IMR-90 (cell line): ENCODE results near the gene HMBS. TPM values are rescaled to one million over a fixed set of nuclear protein-coding genes. Genes with fewer than 3 reads are reported as not detected.

Experiments used
- ATAC-seq: fragments of 200-7000 bp; cut with Tn5 transposase; 2 replicates; pipeline ENCODE4 v1.9.1; 2020; ENCODE audit warnings: low read depth, mild to moderate bottlenecking, moderate library complexity
- BruUV-seq: library from RNA; stranded (reverse); fragments of 400-500 nt; replicated peaks from 2 replicates; lab custom pipeline; 2021; lab: Mats Ljungman, UMichigan
- CTCF ChIA-PET: fragments of 300-600 bp; formaldehyde crosslinking; extraction: SDS; loops from one replicate; lab custom pipeline; 2021; ENCODE audit warnings: antibody characterized with exemption; lab: Yijun Ruan, JAX
- POLR2A ChIA-PET: fragments of 300-600 bp; sonication (Branson Sonifier 250); formaldehyde crosslinking; loops from one replicate; lab custom pipeline; 2022; ENCODE audit warnings: antibody characterized with exemption; ENCODE audit not compliant: unreplicated experiment; lab: Charles Lee
- DNase-seq: peaks from one replicate; pipeline ENCODE4 v3.0.0; 2013
- H2AFZ ChIP-seq: replicated peaks from 2 replicates; pipeline ENCODE3; 2013; ENCODE audit warnings: low read length, mild to moderate bottlenecking; ENCODE audit not compliant: poor library complexity
- H2AK5ac ChIP-seq: 2 replicates; pipeline ENCODE4 v1.6.1; 2013; ENCODE audit warnings: low read depth, low read length, inconsistent platforms
- H2AK9ac ChIP-seq: replicated peaks from 2 replicates; pipeline ENCODE3; 2013; ENCODE audit warnings: mild to moderate bottlenecking, low read depth, low read length, moderate library complexity; ENCODE audit not compliant: poor library complexity
- H2BK120ac ChIP-seq: 2 replicates; pipeline ENCODE4 v1.6.1; 2013; ENCODE audit warnings: low read depth, low read length, inconsistent platforms
- H2BK15ac ChIP-seq: 3 replicates; pipeline ENCODE4 v1.6.1; 2013; ENCODE audit warnings: low read depth, low read length, inconsistent platforms
- H2BK20ac ChIP-seq: 2 replicates; pipeline ENCODE4 v1.6.1; 2013; ENCODE audit warnings: low read depth, mild to moderate bottlenecking, inconsistent platforms, low read length, moderate library complexity
- H2BK5ac ChIP-seq: 2 replicates; pipeline ENCODE4 v1.6.1; 2013; ENCODE audit warnings: mild to moderate bottlenecking, low read depth, low read length, inconsistent platforms; ENCODE audit not compliant: poor library complexity, severe bottlenecking
- H3K14ac ChIP-seq: replicated peaks from 2 replicates; pipeline ENCODE4 v1.6.1; 2013; ENCODE audit warnings: low read depth, low read length, inconsistent platforms
- H3K18ac ChIP-seq: 2 replicates; pipeline ENCODE4 v1.6.1; 2013; ENCODE audit warnings: low read depth, low read length, control low read depth
- H3K23ac ChIP-seq: 2 replicates; pipeline ENCODE4 v1.6.1; 2013; ENCODE audit warnings: low read depth, low read length, inconsistent platforms
- H3K27ac ChIP-seq: 2 replicates; pipeline ENCODE4 v1.5.1; 2013; ENCODE audit warnings: mild to moderate bottlenecking, control low read depth, low read length; ENCODE audit not compliant: insufficient read depth
- H3K27me3 ChIP-seq: 2 replicates; pipeline ENCODE4 v1.6.1; 2013; ENCODE audit warnings: low read length; ENCODE audit not compliant: control insufficient read depth, insufficient read depth
- H3K36me3 ChIP-seq: 2 replicates; pipeline ENCODE4 v1.6.1; 2013; ENCODE audit warnings: low read length, mixed read lengths; ENCODE audit not compliant: control insufficient read depth, insufficient read depth
- H3K4ac ChIP-seq: 2 replicates; pipeline ENCODE4 v1.6.1; 2013; ENCODE audit warnings: low read depth, low read length, inconsistent platforms
- H3K4me1 ChIP-seq: 2 replicates; pipeline ENCODE4 v1.6.1; 2013; ENCODE audit warnings: low read length, mixed read lengths; ENCODE audit not compliant: control insufficient read depth, insufficient read depth
- H3K4me2 ChIP-seq: 2 replicates; pipeline ENCODE4 v1.6.1; 2013; ENCODE audit warnings: low read depth, mild to moderate bottlenecking, control low read depth, low read length, moderate library complexity
- H3K4me3 ChIP-seq: 2 replicates; pipeline ENCODE4 v1.5.1; 2013; ENCODE audit warnings: low read depth, mild to moderate bottlenecking, control low read depth, low read length, moderate library complexity; ENCODE audit not compliant: insufficient read depth
- H3K56ac ChIP-seq: 2 replicates; pipeline ENCODE4 v1.6.1; 2013; ENCODE audit warnings: low read length, inconsistent platforms; ENCODE audit not compliant: insufficient read depth; ENCODE audit errors: extremely low read depth
- H3K79me1 ChIP-seq, 2 experiments: 2 replicates each; pipeline ENCODE4 v1.6.1; 2013; ENCODE audit warnings: low read length in 2 of 2, inconsistent platforms in 1 of 2, low read depth in 1 of 2
- H3K9ac ChIP-seq: 2 replicates; pipeline ENCODE4 v1.6.1; 2013; ENCODE audit warnings: low read depth, low read length, control low read depth
- H3K9me1 ChIP-seq: 2 replicates; pipeline ENCODE4 v1.6.1; 2013; ENCODE audit warnings: low read length, inconsistent platforms; ENCODE audit not compliant: insufficient read depth
- H3K9me3 ChIP-seq: 2 replicates; pipeline ENCODE4 v1.6.1; 2013; ENCODE audit warnings: low read length; ENCODE audit not compliant: control insufficient read depth, insufficient read depth
- H4K20me1 ChIP-seq: 2 replicates; pipeline ENCODE4 v1.6.1; 2013; ENCODE audit warnings: low read length, inconsistent platforms; ENCODE audit not compliant: insufficient read depth
- H4K5ac ChIP-seq: 2 replicates; pipeline ENCODE4 v1.6.1; 2013; ENCODE audit warnings: mild to moderate bottlenecking, low read depth, low read length, control low read depth
- H4K8ac ChIP-seq, 2 experiments: 2 replicates each; pipeline ENCODE4 v1.6.1; 2013; ENCODE audit warnings: low read depth in 2 of 2, low read length in 2 of 2, control low read depth in 1 of 2, inconsistent platforms in 1 of 2
- H4K91ac ChIP-seq: 2 replicates; pipeline ENCODE4 v1.6.1; 2013; ENCODE audit warnings: low read depth, low read length, inconsistent platforms; ENCODE audit not compliant: insufficient read depth
- BHLHE40 ChIP-seq: fragments of 150-350 bp; IDR thresholded peaks from 2 replicates; pipeline ENCODE4 v1.6.1; 2016; ENCODE audit warnings: mild to moderate bottlenecking, low read depth, low read length
- CEBPB ChIP-seq: IDR thresholded peaks from 2 replicates; pipeline ENCODE4 v1.6.1; 2012; ENCODE audit warnings: low read depth, low read length, improper control_type of control experiment
- CHD1 ChIP-seq: IDR thresholded peaks from 2 replicates; pipeline ENCODE4 v1.6.1; 2012; ENCODE audit warnings: low read depth, low read length, improper control_type of control experiment
- FOS ChIP-seq: fragments of 150-350 bp; IDR thresholded peaks from 2 replicates; pipeline ENCODE4 v1.6.1; 2016; ENCODE audit warnings: low read depth, low read length
- MAFK ChIP-seq: IDR thresholded peaks from 2 replicates; pipeline ENCODE4 v1.6.1; 2012; ENCODE audit warnings: low read depth, low read length, improper control_type of control experiment
- MAZ ChIP-seq: IDR thresholded peaks from 2 replicates; pipeline ENCODE4 v1.6.1; 2012; ENCODE audit warnings: low read depth, mild to moderate bottlenecking, low read length, improper control_type of control experiment, moderate library complexity, borderline replicate concordance
- MXI1 ChIP-seq: IDR thresholded peaks from 2 replicates; pipeline ENCODE4 v1.6.1; 2012; ENCODE audit warnings: low read depth, mild to moderate bottlenecking, low read length, moderate library complexity, borderline replicate concordance
- NFE2L2 ChIP-seq: fragments of 150-350 bp; IDR thresholded peaks from 2 replicates; pipeline ENCODE4 v1.6.1; 2016; ENCODE audit warnings: low read depth, mild to moderate bottlenecking, low read length
- POLR2A ChIP-seq: IDR thresholded peaks from 2 replicates; pipeline ENCODE4 v1.6.1; 2012; ENCODE audit warnings: mild to moderate bottlenecking, low read depth, low read length
- RAD21 ChIP-seq: IDR thresholded peaks from 2 replicates; pipeline ENCODE4 v1.6.1; 2012; ENCODE audit warnings: low read length, improper control_type of control experiment
- RCOR1 ChIP-seq: IDR thresholded peaks from 2 replicates; pipeline ENCODE4 v1.6.1; 2012; ENCODE audit warnings: mild to moderate bottlenecking, low read length, improper control_type of control experiment; ENCODE audit not compliant: insufficient replicate concordance
- RFX5 ChIP-seq: IDR thresholded peaks from 2 replicates; pipeline ENCODE4 v1.8.0; 2012; ENCODE audit warnings: low read depth, mild to moderate bottlenecking, low read length, moderate library complexity
- SMC3 ChIP-seq: fragments of 150-350 bp; IDR thresholded peaks from 2 replicates; pipeline ENCODE4 v1.6.1; 2016; ENCODE audit warnings: low read depth, mild to moderate bottlenecking, antibody characterized with exemption, low read length, moderate library complexity
- WGBS, 2 experiments: methylation state at CpG; one replicate each; pipeline versions ENCODE4 v1.1.5 to v1.1.7; 2013; ENCODE audit warnings: missing lambda C conversion rate in 2 of 2; ENCODE audit not compliant: insufficient read length in 1 of 2; ENCODE audit errors: extremely low coverage in 2 of 2; 5-methylcytosine and 5-hydroxymethylcytosine counted together
- dilution Hi-C: fragments of 300-500 bp; cut with HindIII; formaldehyde crosslinking; loops from one replicate; pipeline ENCODE4 v1.14.3; 2018; ENCODE audit warnings: low sequenced_read_pairs; ENCODE audit not compliant: unreplicated experiment
- in situ Hi-C: fragments of 300-500 bp; cut with MboI; formaldehyde crosslinking; loops from 3 replicates; pipeline ENCODE4 v1.14.3; 2019; ENCODE audit warnings: low sequenced_read_pairs, inconsistent platforms, mixed read lengths
- intact Hi-C: fragments of 100-400 bp; cut with micrococcal nuclease; formaldehyde crosslinking; loops from 2 replicates; pipeline ENCODE4 v1.10.0; 2022
- polyA plus RNA-seq, 3 experiments: library from polyadenylated mRNA; depleted of rRNA; stranded (reverse); fragments of >200 nt; gene quantifications; 2 replicates each; pipeline ENCODE4 v1.2.3, GENCODE V29; 2012; ENCODE audit warnings: low replicate concordance in 1 of 3
- total RNA-seq: library from RNA; depleted of rRNA; stranded (reverse); fragments of >200 nt; gene quantifications from 2 replicates; pipeline ENCODE4 v1.2.3, GENCODE V29; 2012
- TF ChIP-seq, protein P1 (sequence below): conservative IDR thresholded peaks from 2 replicates; pipeline ENCODE4 v1.5.1; 2012; ENCODE audit warnings: mild to moderate bottlenecking, low read depth, low read length, improper control_type of control experiment
- TF ChIP-seq, protein P2 (sequence below): fragments of 150-350 bp; IDR thresholded peaks from 2 replicates; pipeline ENCODE4 v1.6.1; 2017; ENCODE audit warnings: mild to moderate bottlenecking, antibody characterized with exemption, low read length, low read depth

HMBS gene
- total and polyA plus RNA-seq, 2 of the 4 experiments (the other 2 are of a cell fraction), result 17.9 to 59.5 TPM

DNA sequence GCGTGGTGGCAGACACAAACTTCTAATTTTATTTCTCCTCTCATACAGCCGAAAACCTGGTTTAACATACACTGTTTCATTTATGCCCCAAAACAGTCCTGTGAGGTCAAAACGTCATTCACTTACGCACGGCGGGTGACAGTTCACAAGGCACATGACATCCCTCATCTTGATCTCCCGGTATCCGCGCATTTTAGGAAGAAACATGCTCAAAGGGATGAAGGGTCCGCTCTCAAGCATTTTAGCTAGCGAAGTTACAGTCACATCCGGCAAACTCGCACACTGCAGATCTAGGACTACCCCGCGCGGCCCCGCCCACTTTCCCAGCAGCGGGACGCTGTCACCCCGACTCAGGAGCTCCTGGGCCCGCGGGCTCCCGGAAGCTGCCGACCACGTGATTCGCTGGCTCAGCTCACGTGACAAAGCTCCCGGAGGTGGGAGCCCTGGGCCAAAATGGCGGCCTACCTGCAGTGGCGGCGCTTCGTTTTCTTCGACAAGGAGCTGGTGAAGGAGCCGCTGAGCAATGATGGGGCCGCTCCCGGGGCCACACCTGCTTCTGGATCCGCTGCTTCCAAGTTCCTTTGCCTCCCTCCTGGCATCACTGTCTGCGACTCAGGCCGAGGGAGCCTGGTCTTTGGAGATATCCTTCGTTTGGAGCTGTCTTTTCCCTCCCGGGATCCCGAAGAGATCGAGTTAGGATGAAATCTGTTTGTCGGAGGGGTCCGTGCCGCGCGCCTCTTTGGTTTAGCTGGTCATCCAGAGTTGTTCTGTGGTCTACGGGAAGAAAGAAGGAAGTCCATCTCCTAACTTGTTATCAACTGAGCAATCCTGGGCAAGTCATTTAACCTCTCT lies 17.1 kb upstream of the HMBS start, which contains the start of gene VPS11:
Gene VPS11, plus strand, starts transcription at position 448 of the 852 bp plus-strand sequence. Its CDS starts 6 bp downstream, at position 454.
- Histone ChIP-seq H3K9ac (peak within 1 kb of the TSS; percentile 86), H3K4me1 (peaks cover 7% of the 10 kb centered on the region), H3K9me3 (no peaks in the 10 kb centered on the region), H3K56ac (peak within 1 kb of the TSS; percentile 90), H2BK5ac (peak within 1 kb of the TSS; percentile 79), H4K5ac (peak within 1 kb of the TSS; percentile 86), H4K20me1 (no peaks in the 10 kb centered on the region; the same call in 1 of the 2 replicates), H3K36me3 (peaks cover 14% of the 10 kb centered on the region), H3K4ac (peak within 1 kb of the TSS; percentile 82), H2BK120ac (peak within 1 kb of the TSS; percentile 46; the same call in 1 of the 2 replicates), H3K27me3 (no peaks in the 10 kb centered on the region), H2AFZ (peak within 1 kb of the TSS; percentile 92), H3K18ac (peak within 1 kb of the TSS; percentile 67), H2BK15ac (peak within 1 kb of the TSS; percentile 42; the same call in 1 of the 3 replicates), H2BK20ac (no peak within 1 kb of the TSS), H3K9me1 (peaks cover 6% of the 10 kb centered on the region; the same call in 1 of the 2 replicates), H3K14ac (peak within 1 kb of the TSS; percentile 91), H3K4me2 (peak within 1 kb of the TSS; percentile 90), H4K91ac (peak within 1 kb of the TSS; percentile 71), H2AK9ac (peak within 1 kb of the TSS; percentile 74), H3K4me3 (peak within 1 kb of the TSS; percentile 93), H2AK5ac (peak within 1 kb of the TSS; percentile 57), H3K23ac (peak within 1 kb of the TSS; percentile 84), H3K27ac (peak within 1 kb of the TSS; percentile 81), H3K79me1 (peaks cover 21 to 44% of the 10 kb centered on the region in 2 experiments), H4K8ac (peak within 1 kb of the TSS; percentile 70 to 99)
- in situ Hi-C loops, result no loop called here
- dilution Hi-C loops, result no loop called here
- 1% methylated on average over 26 of the region's 49 CpGs; no CpG with 5 or more reads in 1 of the 2 experiments for WGBS, 2 experiments
- CTCF ChIA-PET, result interaction anchor here (1.1 to 1.5 kb wide), 2 partner anchors 32 to 270 kb away, joined by 5 read pairs; no protein-coding TSS in a partner anchor
- peak; percentile 96 for DNase-seq
- POLR2A ChIA-PET, result interaction anchor here (0.6 to 1.2 kb wide), 5 partner anchors 10 to 184 kb away, joined by 3 to 5 read pairs (median 4); partner anchors contain the start of gene HMBS
- peak; percentile 98 for ATAC-seq
- intact Hi-C loops, result no loop called here
- BruUV-seq, result TSS peak; percentile 68
- TF ChIP-seq RCOR1 (no peak), MXI1 (peak; percentile 72; the same call in 1 of the 2 replicates), BHLHE40 (peak; percentile 72), CEBPB (no peak), RFX5 (no peak), RAD21 (no peak), NFE2L2 (no peak), CHD1 (no peak), POLR2A (peak; percentile 47; the same call in 1 of the 2 replicates), MAFK (no peak), MAZ (peak; percentile 61; the same call in 1 of the 2 replicates), FOS (peak; percentile 77; the same call in 1 of the 2 replicates), SMC3 (no peak)
- TF ChIP-seq, protein P1, sequence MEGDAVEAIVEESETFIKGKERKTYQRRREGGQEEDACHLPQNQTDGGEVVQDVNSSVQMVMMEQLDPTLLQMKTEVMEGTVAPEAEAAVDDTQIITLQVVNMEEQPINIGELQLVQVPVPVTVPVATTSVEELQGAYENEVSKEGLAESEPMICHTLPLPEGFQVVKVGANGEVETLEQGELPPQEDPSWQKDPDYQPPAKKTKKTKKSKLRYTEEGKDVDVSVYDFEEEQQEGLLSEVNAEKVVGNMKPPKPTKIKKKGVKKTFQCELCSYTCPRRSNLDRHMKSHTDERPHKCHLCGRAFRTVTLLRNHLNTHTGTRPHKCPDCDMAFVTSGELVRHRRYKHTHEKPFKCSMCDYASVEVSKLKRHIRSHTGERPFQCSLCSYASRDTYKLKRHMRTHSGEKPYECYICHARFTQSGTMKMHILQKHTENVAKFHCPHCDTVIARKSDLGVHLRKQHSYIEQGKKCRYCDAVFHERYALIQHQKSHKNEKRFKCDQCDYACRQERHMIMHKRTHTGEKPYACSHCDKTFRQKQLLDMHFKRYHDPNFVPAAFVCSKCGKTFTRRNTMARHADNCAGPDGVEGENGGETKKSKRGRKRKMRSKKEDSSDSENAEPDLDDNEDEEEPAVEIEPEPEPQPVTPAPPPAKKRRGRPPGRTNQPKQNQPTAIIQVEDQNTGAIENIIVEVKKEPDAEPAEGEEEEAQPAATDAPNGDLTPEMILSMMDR, result no peak
- TF ChIP-seq, protein P2, sequence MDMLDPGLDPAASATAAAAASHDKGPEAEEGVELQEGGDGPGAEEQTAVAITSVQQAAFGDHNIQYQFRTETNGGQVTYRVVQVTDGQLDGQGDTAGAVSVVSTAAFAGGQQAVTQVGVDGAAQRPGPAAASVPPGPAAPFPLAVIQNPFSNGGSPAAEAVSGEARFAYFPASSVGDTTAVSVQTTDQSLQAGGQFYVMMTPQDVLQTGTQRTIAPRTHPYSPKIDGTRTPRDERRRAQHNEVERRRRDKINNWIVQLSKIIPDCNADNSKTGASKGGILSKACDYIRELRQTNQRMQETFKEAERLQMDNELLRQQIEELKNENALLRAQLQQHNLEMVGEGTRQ, result peak; percentile 99
